Vein endothelial cell (primary cell): ENCODE measurements around the gene LRCOL1. TPM values are rescaled to one million over a fixed set of nuclear protein-coding genes. Genes with fewer than 3 reads are reported as not detected.

ENCODE experiments used
- small RNA-seq: library from RNA; depleted of rRNA; stranded (forward); fragments of <200 nt; gene quantifications from one replicate; pipeline ENCODE3, GENCODE V24; 2012
- total RNA-seq: library from RNA; depleted of rRNA; stranded (reverse); fragments of >200 nt; gene quantifications from 2 replicates; pipeline ENCODE4 v1.2.3, GENCODE V29; 2012

The LRCOL1 gene
- total RNA-seq, result 0.19 TPM in 1 of 2 replicates, not detected in the other

DNA sequence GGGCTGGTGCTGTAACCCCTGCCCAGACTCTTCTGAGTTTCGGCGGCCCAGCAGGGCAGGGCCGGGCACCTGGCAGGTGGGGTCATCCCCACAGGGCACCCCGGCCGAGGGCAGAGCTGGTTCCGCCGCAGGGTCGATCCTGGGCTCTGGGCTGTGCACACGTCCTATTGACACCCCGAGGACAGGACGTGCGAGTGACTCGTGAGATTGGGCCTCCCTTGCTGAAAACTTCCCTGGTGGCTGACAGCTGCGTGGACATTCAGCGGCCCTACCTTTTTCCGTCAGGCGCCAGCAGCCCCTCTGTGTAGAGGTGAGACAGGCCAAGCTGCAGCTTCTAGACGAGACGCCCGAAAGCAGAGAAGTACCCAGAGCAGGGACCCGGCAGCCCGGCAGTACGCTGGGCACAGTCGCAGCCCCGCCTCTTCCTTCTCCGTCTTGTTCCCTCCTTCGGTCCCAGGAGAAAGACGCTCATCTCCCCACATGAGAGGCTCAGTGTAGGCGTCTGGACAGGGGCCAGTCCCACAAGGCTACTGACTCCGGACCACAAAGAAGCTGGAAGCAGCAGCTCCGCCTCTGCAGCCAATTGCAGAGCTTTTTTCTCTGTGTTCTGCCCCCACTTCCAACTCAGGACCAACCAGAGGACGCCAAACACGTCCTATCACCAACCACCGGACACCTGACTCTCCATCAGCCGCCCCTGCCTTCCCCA is at the start of gene LRCOL1:
Gene LRCOL1 (minus strand): TSS at position 532 of the 709 bp plus-strand sequence. CDS start 4,331 bp downstream, outside the sequence.

DNA sequence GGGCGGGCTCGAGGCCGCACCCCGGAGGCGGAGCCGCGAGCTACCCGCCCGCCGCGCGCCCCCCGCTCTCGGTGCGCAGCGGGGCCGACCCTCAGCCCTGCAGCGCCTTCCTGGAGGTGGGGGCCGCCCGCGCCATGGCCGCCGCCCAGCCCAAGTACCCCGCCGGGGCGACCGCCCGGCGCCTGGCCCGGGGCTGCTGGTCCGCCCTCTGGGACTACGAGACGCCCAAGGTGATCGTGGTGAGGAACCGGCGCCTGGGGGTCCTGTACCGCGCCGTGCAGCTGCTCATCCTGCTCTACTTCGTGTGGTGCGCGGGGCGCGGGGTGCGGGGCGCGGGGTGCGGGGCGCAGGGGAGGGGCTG is 8.3 kb upstream of the LRCOL1 start, which contains the start of gene P2RX2:
Gene P2RX2 (plus strand): TSS at position 94 of the 361 bp plus-strand sequence. CDS start 41 bp downstream, at position 135.

Small RNA genes lying within 50 kb of the gene (small RNA-seq; reads per million reads assigned to genes)
- gene MIR6763, result not detected

Other genes starting within 250 kb of the LRCOL1 start
- gene FBRSL1, start 120.4 kb downstream of the LRCOL1 start, total RNA-seq, result 15.1 and 24.2 TPM in 2 replicates
- gene P2RX2, start 8.2 kb upstream of the LRCOL1 start, total RNA-seq, result not detected in 2 replicates
- 26.5 and 37.3 TPM in 2 replicates for gene POLE, start 76.8 kb upstream of the LRCOL1 start, total RNA-seq
- 11.4 and 17.0 TPM in 2 replicates for gene PXMP2, start 77.0 kb upstream of the LRCOL1 start, total RNA-seq
- gene PGAM5, start 100.3 kb upstream of the LRCOL1 start, total RNA-seq, result 63.7 and 66.8 TPM in 2 replicates
- gene ANKLE2, start 151.2 kb upstream of the LRCOL1 start, total RNA-seq, result 72.5 and 82.3 TPM in 2 replicates
- gene GOLGA3, start 218.3 kb upstream of the LRCOL1 start, total RNA-seq, result 93.4 and 100 TPM in 2 replicates